Activated naive CD4-positive, alpha-beta T cell treated with anti-CD3 and anti-CD28 coated beads for 36 hours (primary cell): ENCODE data around the gene ZNF592. TPM values are rescaled to one million over a fixed set of nuclear protein-coding genes. Genes with fewer than 3 reads are reported as not detected.
"Not testable (repeated sequence)": the region's sequence is repeated elsewhere in the genome, so short reads cannot be mapped to it uniquely, and the experiment has no call there.

Experiments
- CTCF ChIA-PET: fragments of 350-600 bp; sonication (Branson Sonifier 250); formaldehyde crosslinking; loops from one replicate; lab custom pipeline; 2021; ENCODE audit warnings: antibody characterized with exemption; lab: Charles Lee
- DNase-seq: peaks from one replicate; pipeline ENCODE4 v3.0.0-alpha.2; 2020
- H3K27ac Mint-ChIP-seq: one replicate; pipeline ENCODE4 v1.8.0; 2021; ENCODE audit warnings: mild to moderate bottlenecking, mixed read lengths
- H3K27me3 Mint-ChIP-seq: one replicate; pipeline ENCODE4 v1.8.0; 2021; ENCODE audit warnings: low read depth, mixed read lengths
- H3K36me3 Mint-ChIP-seq: one replicate; pipeline ENCODE4 v1.8.0; 2021; ENCODE audit warnings: low read depth, mixed read lengths
- H3K4me1 Mint-ChIP-seq: one replicate; pipeline ENCODE4 v1.8.0; 2021; ENCODE audit warnings: low read depth, mixed read lengths
- H3K4me3 Mint-ChIP-seq: one replicate; pipeline ENCODE4 v1.8.0; 2021; ENCODE audit warnings: mild to moderate bottlenecking, moderate library complexity, mixed read lengths
- H3K9me3 Mint-ChIP-seq: one replicate; pipeline ENCODE4 v1.8.0; 2021; ENCODE audit warnings: mixed read lengths
- intact Hi-C: fragments of 100-400 bp; cut with micrococcal nuclease; formaldehyde crosslinking; loops from one replicate; pipeline ENCODE4 v1.15.1; 2023
- total RNA-seq, 2 experiments: library from RNA; stranded (reverse); gene quantifications; one replicate each; pipeline ENCODE4 v1.2.3, GENCODE V29; 2021

Gene ZNF592
- total RNA-seq, 2 experiments from 2014 or later = 24.2 to 24.3 TPM

- no peaks in the 10 kb centered on the region for H3K36me3 Mint-ChIP-seq
- H3K27me3 Mint-ChIP-seq = no peaks in the 10 kb centered on the region
- intact Hi-C loops = no loop called here
- CTCF ChIA-PET = interaction anchor here (0.9 to 1.6 kb wide), 2 partner anchors 13 to 23 kb away, joined by 3 to 7 read pairs; no protein-coding TSS in a partner anchor
- peaks cover 42% of the 10 kb centered on the region for H3K4me1 Mint-ChIP-seq
- no peak for DNase-seq
- no peaks in the 10 kb centered on the region for H3K9me3 Mint-ChIP-seq
- H3K27ac Mint-ChIP-seq = no peak overlapping the region
- H3K4me3 Mint-ChIP-seq = no peak overlapping the region
Observed at GRCh38 chr15:84722628-84723027, 25.8 kb upstream of the ZNF592 start.

DNA sequence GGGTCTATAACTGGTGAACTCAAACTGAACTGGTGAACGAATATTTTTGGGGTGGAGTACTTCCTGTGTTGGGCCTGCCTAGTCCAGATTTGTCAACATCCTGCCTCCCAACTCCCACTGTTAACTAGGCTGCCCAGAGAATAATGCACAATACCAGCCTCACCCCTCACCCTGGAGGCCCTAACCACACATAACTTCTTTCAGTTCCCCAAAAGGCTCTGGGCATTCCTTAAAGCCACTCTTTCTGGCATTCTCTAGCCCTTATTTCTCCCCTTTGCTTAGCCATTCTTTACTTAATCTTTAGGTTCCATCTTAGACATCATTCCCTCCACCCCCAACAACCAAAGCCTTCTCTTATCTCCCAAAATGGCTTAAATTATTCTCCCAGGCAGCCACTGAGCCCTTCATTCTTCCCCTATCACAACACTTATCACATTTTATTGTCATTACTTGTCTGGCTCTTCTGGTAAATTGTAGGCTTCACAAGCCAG lies 23.3 kb upstream of the ZNF592 start:
- no peaks in the 10 kb centered on the region for H3K27me3 Mint-ChIP-seq
- DNase-seq = peak; percentile 35
- no peaks in the 10 kb centered on the region for H3K9me3 Mint-ChIP-seq
- no peak overlapping the region for H3K4me3 Mint-ChIP-seq
- peak overlapping the region; percentile 75 for H3K27ac Mint-ChIP-seq
- H3K4me1 Mint-ChIP-seq = peaks cover 37% of the 10 kb centered on the region
- CTCF ChIA-PET = interaction anchor here (1.7 to 2.2 kb wide), 3 partner anchors 8 to 10 kb away, joined by 6 to 11 read pairs (median 8); partner anchors contain the start of gene SEC11A
- no peaks in the 10 kb centered on the region for H3K36me3 Mint-ChIP-seq
- intact Hi-C loops = loop anchor here (1.0 kb wide), 1 partner anchor 10 kb away; no protein-coding TSS in a partner anchor

- no peak overlapping the region for H3K27ac Mint-ChIP-seq
- no peak overlapping the region for H3K4me3 Mint-ChIP-seq
- CTCF ChIA-PET = interaction anchor here (1.0 to 1.1 kb wide), 2 partner anchors 11 to 13 kb away, joined by 3 to 4 read pairs; partner anchors contain the start of gene SEC11A
- no peak for DNase-seq
- no peaks in the 10 kb centered on the region for H3K36me3 Mint-ChIP-seq
- H3K27me3 Mint-ChIP-seq = no peaks in the 10 kb centered on the region
- peaks cover 28% of the 10 kb centered on the region for H3K4me1 Mint-ChIP-seq
- no peaks in the 10 kb centered on the region for H3K9me3 Mint-ChIP-seq
- intact Hi-C loops = no loop called here
Observed at GRCh38 chr15:84727429-84727828, 21.0 kb upstream of the ZNF592 start.

- no peak overlapping the region for H3K27ac Mint-ChIP-seq
- H3K4me3 Mint-ChIP-seq = no peak overlapping the region
- H3K9me3 Mint-ChIP-seq = no peaks in the 10 kb centered on the region
- no peaks in the 10 kb centered on the region for H3K27me3 Mint-ChIP-seq
- H3K4me1 Mint-ChIP-seq = peaks cover 40% of the 10 kb centered on the region
- no peak for DNase-seq
- CTCF ChIA-PET = interaction anchor here (0.6 kb wide), 1 partner anchor 98 kb away, joined by 6 read pairs; no protein-coding TSS in a partner anchor
- intact Hi-C loops = no loop called here
- no peaks in the 10 kb centered on the region for H3K36me3 Mint-ChIP-seq
Observed at GRCh38 chr15:84731774-84732173, 16.6 kb upstream of the ZNF592 start.

GRCh38 chr15:84734794-84735479 lies 13.5 kb upstream of the ZNF592 start:
- no peaks in the 10 kb centered on the region for H3K36me3 Mint-ChIP-seq
- peak overlapping the region; percentile 73 for H3K4me3 Mint-ChIP-seq
- H3K27ac Mint-ChIP-seq = peak overlapping the region; percentile 95
- CTCF ChIA-PET = interaction anchor here (0.8 to 2.0 kb wide), 6 partner anchors 9 to 76 kb away, joined by 3 to 15 read pairs (median 8); partner anchors contain the start of gene SEC11A
- intact Hi-C loops = loop anchor here (1.0 to 5.0 kb wide), 7 partner anchors 10 to 967 kb away; partner anchors contain the start of genes PDE8A, SEC11A, WDR73 and ZSCAN2
- H3K27me3 Mint-ChIP-seq = no peaks in the 10 kb centered on the region
- H3K9me3 Mint-ChIP-seq = no peaks in the 10 kb centered on the region
- peak; percentile 90 for DNase-seq
- H3K4me1 Mint-ChIP-seq = peaks cover 49% of the 10 kb centered on the region

DNA sequence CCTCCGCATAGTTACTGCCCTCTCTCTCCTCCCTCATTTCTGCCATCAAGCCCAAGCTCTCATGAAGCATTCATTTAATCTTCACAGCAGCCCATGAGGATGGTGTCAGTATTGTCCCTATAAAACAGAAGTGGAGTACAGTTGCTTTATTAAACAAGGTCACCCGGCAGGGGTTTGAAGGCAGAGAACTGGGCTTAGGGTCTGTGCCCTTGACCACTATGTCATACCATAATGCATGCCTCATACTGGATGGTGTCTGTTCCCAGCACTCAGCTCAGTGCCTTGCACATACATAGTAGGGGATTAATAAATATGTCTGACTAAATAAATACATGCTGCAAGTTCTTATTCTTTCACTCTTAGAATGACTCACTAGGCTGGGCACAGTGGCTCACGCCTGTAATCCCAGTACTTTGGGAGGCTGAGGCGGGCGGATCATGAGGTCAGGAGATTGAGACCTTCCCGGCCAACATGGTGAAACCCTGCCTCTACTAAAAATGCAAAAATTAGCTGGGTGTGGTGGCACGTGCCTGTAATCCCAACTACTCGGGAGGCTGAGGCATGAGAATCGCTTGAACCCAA lies 12.8 kb upstream of the ZNF592 start:
- CTCF ChIA-PET = interaction anchor here (0.7 to 2.0 kb wide), 7 partner anchors 9 to 145 kb away, joined by 3 to 15 read pairs (median 7); partner anchors contain the start of gene SEC11A
- Mint-ChIP-seq H3K4me3 (peak overlapping the region; percentile 73), H3K27ac (peak overlapping the region; percentile 95), H3K4me1 (peaks cover 49% of the 10 kb centered on the region)
- H3K27me3 Mint-ChIP-seq, H3K36me3 Mint-ChIP-seq, H3K9me3 Mint-ChIP-seq: not testable (repeated sequence)
- peak; percentile 72 for DNase-seq
- intact Hi-C loops = loop anchor here (1.0 to 5.0 kb wide), 10 partner anchors 10 to 967 kb away; partner anchors contain the start of genes PDE8A, SEC11A, WDR73 and ZSCAN2

DNA sequence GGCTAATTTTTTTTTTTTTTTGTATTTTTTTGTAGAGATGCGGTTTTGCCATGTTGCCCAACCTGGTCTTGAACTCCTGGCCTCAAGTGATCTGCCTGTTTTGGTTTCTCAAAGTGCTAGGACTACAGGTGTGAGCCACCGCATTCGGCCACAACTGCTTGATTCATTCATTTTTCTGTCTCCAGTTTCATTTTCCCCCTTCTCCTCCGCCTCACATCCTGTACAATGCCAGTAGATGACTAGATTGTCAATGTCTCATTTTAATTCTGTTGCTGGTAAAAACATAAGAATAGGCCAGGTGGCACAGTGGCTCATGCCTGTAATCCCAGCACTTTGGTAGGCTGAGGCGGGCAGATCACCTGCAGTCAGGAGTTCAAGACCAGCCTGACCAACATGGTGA lies 12.0 kb upstream of the ZNF592 start:
- Mint-ChIP-seq H3K4me3 (peak overlapping the region; percentile 35), H3K36me3 (no peaks in the 10 kb centered on the region), H3K4me1 (peaks cover 44% of the 10 kb centered on the region), H3K27me3 (no peaks in the 10 kb centered on the region), H3K9me3 (no peaks in the 10 kb centered on the region), H3K27ac (peak overlapping the region; percentile 95)
- DNase-seq = peak; percentile 93
- CTCF ChIA-PET = interaction anchor here (0.7 to 2.0 kb wide), 4 partner anchors 11 to 146 kb away, joined by 4 to 15 read pairs (median 8); no protein-coding TSS in a partner anchor
- intact Hi-C loops = loop anchor here (1.0 to 5.0 kb wide), 6 partner anchors 11 to 966 kb away; partner anchors contain the start of genes PDE8A and ZSCAN2

GRCh38 chr15:84737005-84737404 lies 11.4 kb upstream of the ZNF592 start:
- Mint-ChIP-seq H3K27me3 (no peaks in the 10 kb centered on the region), H3K9me3 (no peaks in the 10 kb centered on the region), H3K4me1 (peaks cover 44% of the 10 kb centered on the region), H3K4me3 (no peak overlapping the region), H3K27ac (peak overlapping the region; percentile 95), H3K36me3 (no peaks in the 10 kb centered on the region)
- CTCF ChIA-PET = interaction anchor here (1.2 kb wide), 1 partner anchor 13 kb away, joined by 4 read pairs; no protein-coding TSS in a partner anchor
- no peak for DNase-seq
- intact Hi-C loops = loop anchor here (5.0 kb wide), 3 partner anchors 135 to 965 kb away; partner anchors contain the start of genes PDE8A and ZSCAN2

DNA sequence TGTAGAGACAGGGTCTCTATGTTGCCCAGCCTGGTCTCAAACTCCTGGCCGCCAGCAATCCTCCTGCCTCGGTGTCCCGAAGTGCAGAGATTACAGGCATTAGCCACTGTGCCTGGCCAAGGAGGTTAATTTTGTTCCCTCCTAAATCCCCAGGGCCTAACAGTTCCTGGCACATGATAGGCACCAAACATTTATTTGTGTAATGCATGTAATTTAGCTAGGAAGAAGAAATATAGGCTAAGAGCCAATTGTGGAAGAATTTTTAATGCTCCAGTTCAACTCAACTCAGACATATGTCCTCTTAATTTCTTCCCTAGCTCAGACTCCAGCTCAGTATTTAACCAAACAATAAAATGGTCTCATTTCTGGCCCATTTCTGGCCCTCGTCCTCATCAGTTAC lies 7.7 kb upstream of the ZNF592 start:
- H3K27me3 Mint-ChIP-seq = no peaks in the 10 kb centered on the region
- peaks cover 38% of the 10 kb centered on the region for H3K4me1 Mint-ChIP-seq
- H3K9me3 Mint-ChIP-seq = no peaks in the 10 kb centered on the region
- intact Hi-C loops = no loop called here
- no peak overlapping the region for H3K4me3 Mint-ChIP-seq
- CTCF ChIA-PET = interaction anchor here (0.6 to 1.4 kb wide), 2 partner anchors 26 to 142 kb away, joined by 3 read pairs; no protein-coding TSS in a partner anchor
- no peaks in the 10 kb centered on the region for H3K36me3 Mint-ChIP-seq
- no peak for DNase-seq
- H3K27ac Mint-ChIP-seq = no peak overlapping the region

- Mint-ChIP-seq H3K27ac (no peak overlapping the region), H3K4me3 (no peak overlapping the region), H3K9me3 (no peaks in the 10 kb centered on the region), H3K27me3 (no peaks in the 10 kb centered on the region), H3K36me3 (no peaks in the 10 kb centered on the region), H3K4me1 (peaks cover 37% of the 10 kb centered on the region)
- CTCF ChIA-PET = interaction anchor here (0.6 kb wide), 1 partner anchor 142 kb away, joined by 3 read pairs; no protein-coding TSS in a partner anchor
- intact Hi-C loops = no loop called here
- DNase-seq = no peak
Observed at GRCh38 chr15:84741121-84741520, 7.3 kb upstream of the ZNF592 start.

- peak; percentile 75 for DNase-seq
- peak overlapping the region; percentile 97 for H3K4me3 Mint-ChIP-seq
- intact Hi-C loops = loop anchor here (1.0 kb wide), 3 partner anchors 11 to 116 kb away; partner anchors contain the start of gene SEC11A
- no peaks in the 10 kb centered on the region for H3K9me3 Mint-ChIP-seq
- H3K27ac Mint-ChIP-seq = peak overlapping the region; percentile 98
- H3K36me3 Mint-ChIP-seq = peaks cover 15% of the 10 kb centered on the region
- CTCF ChIA-PET = interaction anchor here (1.4 to 2.0 kb wide), 2 partner anchors 12 to 94 kb away, joined by 3 to 15 read pairs; partner anchors contain the start of gene WDR73
- H3K4me1 Mint-ChIP-seq = peaks cover 54% of the 10 kb centered on the region
- no peaks in the 10 kb centered on the region for H3K27me3 Mint-ChIP-seq
Observed at GRCh38 chr15:84747416-84748273, 747 bp upstream of the ZNF592 start.
